Upper lobe of left lung (tissue), 6 donors: ENCODE results near the gene CARD10. TPM values are rescaled to one million over a fixed set of nuclear protein-coding genes. Genes with fewer than 3 reads are reported as not detected.

Experiments
- ATAC-seq, 2 donors: fragments of 200-7000 bp; cut with Tn5 transposase; one replicate each; pipeline ENCODE4 v1.9.1; 2022; ENCODE audit warnings: mild to moderate bottlenecking in 2 of 2, moderate library complexity in 2 of 2; ENCODE audit not compliant: low FRiP score in 2 of 2
- DNase-seq, 2 donors: peaks; one replicate each; pipeline ENCODE4 v3.0.0-alpha.2; 2019 to 2020
- H3K27ac ChIP-seq, 4 donors: fragments of 200-600 bp; sonication (generic); one replicate each; pipeline ENCODE4 v1.5.1; 2016 to 2019
- H3K27me3 ChIP-seq, 4 donors: fragments of 200-600 bp; sonication (generic); one replicate each; pipeline ENCODE4 v1.5.1; 2017 to 2019
- H3K36me3 ChIP-seq, 4 donors: fragments of 200-600 bp; sonication (generic); one replicate each; pipeline ENCODE4 v1.5.1; 2016 to 2019
- H3K4me1 ChIP-seq, 4 donors: fragments of 200-600 bp; sonication (generic); one replicate each; pipeline ENCODE4 v1.5.1; 2018 to 2019
- H3K4me3 ChIP-seq, 4 donors: fragments of 200-600 bp; sonication (generic); one replicate each; pipeline ENCODE4 v1.5.1; 2017 to 2019; ENCODE audit warnings: mild to moderate bottlenecking in 2 of 4, moderate library complexity in 1 of 4
- H3K9me3 ChIP-seq, 4 donors: fragments of 200-600 bp; sonication (generic); one replicate each; pipeline ENCODE4 v1.5.1; 2018 to 2019
- EP300 ChIP-seq, 4 donors: sonication (generic); formaldehyde crosslinking; IDR thresholded peaks; one replicate each; pipeline ENCODE4 v1.5.1; 2017; ENCODE audit warnings: antibody characterized with exemption in 4 of 4, control low read depth in 2 of 4
- POLR2A ChIP-seq, 4 donors: fragments of 450-650 bp; IDR thresholded peaks; one replicate each; pipeline ENCODE4 v1.5.1; 2016 to 2017; ENCODE audit warnings: antibody characterized with exemption in 4 of 4, mild to moderate bottlenecking in 2 of 4
- POLR2AphosphoS5 ChIP-seq, 2 donors: sonication (generic); formaldehyde crosslinking; IDR thresholded peaks; one replicate each; pipeline ENCODE4 v1.5.1; 2017; ENCODE audit warnings: antibody characterized with exemption in 2 of 2
- WGBS, 2 donors: methylation state at CpG; one replicate each; pipeline ENCODE4 v1.1.5; 2017 to 2018; 5-methylcytosine and 5-hydroxymethylcytosine counted together
- total RNA-seq, 6 donors: library from RNA; depleted of rRNA in 4 of 6; stranded (reverse); fragments of >200 nt in 4 of 6; gene quantifications; one replicate each; pipeline versions ENCODE4 v1.1.0 to v1.2.1, GENCODE V29; 2016 to 2021
- TF ChIP-seq, protein P1 (sequence below), 6 experiments: fragments of 450-650 bp in 4 of 6; fragments of 200-600 bp in 2 of 6; sonication (generic) in 2 of 6; IDR thresholded peaks; one replicate each; pipeline ENCODE4 v1.5.1; 2016 to 2019; ENCODE audit warnings: antibody characterized with exemption in 6 of 6
- donor health status: DM: no; HTN: no; CAD: no; lungs with moderate emphysema.
- donor health status: DM: no; HTN: yes; CAD: no; lungs with severe emphysema.

Gene CARD10
- total RNA-seq, 6 donors from 2014 or later: 6.2 to 19.8 (median 13.6) TPM

GRCh38 chr22:37464181-37464580, 55.0 kb downstream of the CARD10 start:
- no peaks in the 10 kb centered on the region for H3K27me3 ChIP-seq
- H3K4me1 ChIP-seq: peaks cover 0 to 7% (median 0%) of the 10 kb centered on the region in 4 donors
- TF ChIP-seq EP300 (IDR thresholded peaks at IDR 0.05) (no peak), POLR2AphosphoS5 (IDR thresholded peaks at IDR 0.05) (no peak), POLR2A (IDR thresholded peaks at IDR 0.05) (no peak)
- TF ChIP-seq, protein P1, sequence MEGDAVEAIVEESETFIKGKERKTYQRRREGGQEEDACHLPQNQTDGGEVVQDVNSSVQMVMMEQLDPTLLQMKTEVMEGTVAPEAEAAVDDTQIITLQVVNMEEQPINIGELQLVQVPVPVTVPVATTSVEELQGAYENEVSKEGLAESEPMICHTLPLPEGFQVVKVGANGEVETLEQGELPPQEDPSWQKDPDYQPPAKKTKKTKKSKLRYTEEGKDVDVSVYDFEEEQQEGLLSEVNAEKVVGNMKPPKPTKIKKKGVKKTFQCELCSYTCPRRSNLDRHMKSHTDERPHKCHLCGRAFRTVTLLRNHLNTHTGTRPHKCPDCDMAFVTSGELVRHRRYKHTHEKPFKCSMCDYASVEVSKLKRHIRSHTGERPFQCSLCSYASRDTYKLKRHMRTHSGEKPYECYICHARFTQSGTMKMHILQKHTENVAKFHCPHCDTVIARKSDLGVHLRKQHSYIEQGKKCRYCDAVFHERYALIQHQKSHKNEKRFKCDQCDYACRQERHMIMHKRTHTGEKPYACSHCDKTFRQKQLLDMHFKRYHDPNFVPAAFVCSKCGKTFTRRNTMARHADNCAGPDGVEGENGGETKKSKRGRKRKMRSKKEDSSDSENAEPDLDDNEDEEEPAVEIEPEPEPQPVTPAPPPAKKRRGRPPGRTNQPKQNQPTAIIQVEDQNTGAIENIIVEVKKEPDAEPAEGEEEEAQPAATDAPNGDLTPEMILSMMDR (IDR thresholded peaks at IDR 0.05): no peak
- DNase-seq: no peak
- 23 to 44% methylated on average over 4 of the region's 4 CpGs for WGBS, 2 donors
- no peak overlapping the region for H3K4me3 ChIP-seq
- H3K36me3 ChIP-seq: peaks cover 0 to 6% (median under 1%) of the 10 kb centered on the region in 4 donors
- ATAC-seq: no peak
- no peak overlapping the region for H3K27ac ChIP-seq
- H3K9me3 ChIP-seq: no peaks in the 10 kb centered on the region

DNA sequence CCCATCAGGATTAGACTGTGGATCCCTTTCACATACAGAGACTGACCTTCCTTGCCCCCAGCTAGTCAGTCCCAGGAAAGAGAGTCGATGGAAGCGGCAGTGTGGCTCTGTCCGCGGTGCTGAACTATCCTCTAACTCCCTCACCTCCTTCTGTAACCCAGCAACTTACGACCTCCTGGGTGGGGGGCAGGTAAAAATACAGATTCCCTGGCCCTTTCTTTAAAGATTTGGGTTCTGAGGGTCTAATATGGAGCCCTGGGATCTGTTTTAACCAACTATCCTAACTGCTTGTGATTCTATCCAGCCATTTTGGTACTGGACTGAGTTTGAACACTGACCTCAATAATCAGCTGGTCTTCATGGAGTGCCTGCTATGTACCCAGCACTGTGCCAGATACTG, 56.2 kb downstream of the CARD10 start:
- H3K9me3 ChIP-seq: no peaks in the 10 kb centered on the region
- 18 to 29% methylated on average over 3 to 5 of the region's 5 CpGs for WGBS, 2 donors
- no peaks in the 10 kb centered on the region for H3K27me3 ChIP-seq
- DNase-seq: no peak
- H3K4me1 ChIP-seq: peaks cover 0 to 7% (median 0%) of the 10 kb centered on the region in 4 donors
- ATAC-seq: peak; percentile 44 to 56
- TF ChIP-seq POLR2A (IDR thresholded peaks at IDR 0.05) (no peak), EP300 (IDR thresholded peaks at IDR 0.05) (no peak), POLR2AphosphoS5 (IDR thresholded peaks at IDR 0.05) (no peak)
- TF ChIP-seq, protein P1 (IDR thresholded peaks at IDR 0.05): no peak
- H3K36me3 ChIP-seq: peaks cover 0 to 6% (median 0%) of the 10 kb centered on the region in 4 donors
- no peak overlapping the region for H3K4me3 ChIP-seq
- H3K27ac ChIP-seq: no peak overlapping the region

- no peaks in the 10 kb centered on the region for H3K9me3 ChIP-seq
- no peaks in the 10 kb centered on the region for H3K27me3 ChIP-seq
- no peak for ATAC-seq
- peaks cover 0 to 6% (median 0%) of the 10 kb centered on the region in 4 donors for H3K36me3 ChIP-seq
- H3K27ac ChIP-seq: no peak overlapping the region
- WGBS, 2 donors: 78 to 90% methylated on average over 4 to 5 of the region's 5 CpGs
- TF ChIP-seq POLR2AphosphoS5 (IDR thresholded peaks at IDR 0.05) (no peak), POLR2A (IDR thresholded peaks at IDR 0.05) (no peak), EP300 (IDR thresholded peaks at IDR 0.05) (no peak)
- TF ChIP-seq, protein P1 (IDR thresholded peaks at IDR 0.05): no peak
- DNase-seq: no peak
- peaks cover 0 to 7% (median 0%) of the 10 kb centered on the region in 4 donors for H3K4me1 ChIP-seq
- no peak overlapping the region for H3K4me3 ChIP-seq
These were observed 56.8 kb downstream of the CARD10 start for GRCh38 chr22:37462436-37462835.

GRCh38 chr22:37461961-37462360, 57.3 kb downstream of the CARD10 start:
- no peaks in the 10 kb centered on the region for H3K27me3 ChIP-seq
- H3K4me3 ChIP-seq: no peak overlapping the region
- peaks cover 0 to 7% (median 0%) of the 10 kb centered on the region in 4 donors for H3K4me1 ChIP-seq
- ATAC-seq (no peak), DNase-seq (no peak)
- 41 to 47% methylated on average over 5 to 6 of the region's 6 CpGs for WGBS, 2 donors
- H3K36me3 ChIP-seq: peaks cover 0 to 6% (median 0%) of the 10 kb centered on the region in 4 donors
- H3K27ac ChIP-seq: no peak overlapping the region
- TF ChIP-seq POLR2AphosphoS5 (IDR thresholded peaks at IDR 0.05) (no peak), EP300 (IDR thresholded peaks at IDR 0.05) (no peak), POLR2A (IDR thresholded peaks at IDR 0.05) (no peak)
- TF ChIP-seq, protein P1 (IDR thresholded peaks at IDR 0.05): no peak
- no peaks in the 10 kb centered on the region for H3K9me3 ChIP-seq

DNA sequence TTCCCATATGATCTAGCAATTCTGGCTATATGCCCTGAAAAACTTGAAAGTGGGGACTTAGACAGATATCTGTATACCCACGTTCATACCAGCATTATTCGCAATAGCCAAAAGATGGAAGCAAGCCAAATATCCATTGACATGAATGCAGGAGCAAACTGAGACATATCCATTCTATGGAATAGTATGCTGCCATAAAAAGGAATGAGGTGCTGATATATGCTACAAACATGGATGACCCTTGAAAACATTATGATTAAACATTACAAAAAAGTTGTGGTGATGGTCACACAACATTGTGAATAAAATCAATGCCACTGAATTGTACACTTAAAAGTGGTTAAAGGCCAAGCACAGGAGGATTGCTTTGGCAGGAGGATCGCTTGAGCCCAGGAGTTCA, 58.5 kb downstream of the CARD10 start:
- TF ChIP-seq POLR2A (IDR thresholded peaks at IDR 0.05) (no peak), POLR2AphosphoS5 (IDR thresholded peaks at IDR 0.05) (no peak), EP300 (IDR thresholded peaks at IDR 0.05) (no peak)
- TF ChIP-seq, protein P1 (IDR thresholded peaks at IDR 0.05): no peak
- DNase-seq (no peak), ATAC-seq (no peak)
- Histone ChIP-seq H3K4me3 (no peak overlapping the region), H3K27me3 (no peaks in the 10 kb centered on the region), H3K36me3 (no peaks in the 10 kb centered on the region), H3K9me3 (no peaks in the 10 kb centered on the region), H3K4me1 (peaks cover 0 to 8% (median under 1%) of the 10 kb centered on the region in 4 donors), H3K27ac (no peak overlapping the region)
- 82 to 84% methylated on average over 3 of the region's 3 CpGs for WGBS, 2 donors
